Ishikawa (cell line): ENCODE results near the gene EXOC1L.

Experiments used
- CEBPB ChIP-seq: IDR thresholded peaks from 2 replicates; pipeline ENCODE4 v1.6.1; 2012
- CREB1 ChIP-seq: IDR thresholded peaks from 2 replicates; pipeline ENCODE4 v1.6.1; 2012; ENCODE audit warnings: low read depth
- EGR1 ChIP-seq: IDR thresholded peaks from 2 replicates; pipeline ENCODE4 v1.6.1; 2012
- EP300 ChIP-seq: IDR thresholded peaks from 2 replicates; pipeline ENCODE4 v1.6.1; 2012; ENCODE audit warnings: borderline replicate concordance
- FOXM1 ChIP-seq: IDR thresholded peaks from 2 replicates; pipeline ENCODE4 v1.6.1; 2012; ENCODE audit warnings: low read depth, borderline replicate concordance
- NFIC ChIP-seq: IDR thresholded peaks from 2 replicates; pipeline ENCODE4 v1.6.1; 2012
- RAD21 ChIP-seq: IDR thresholded peaks from 2 replicates; pipeline ENCODE4 v1.6.1; 2012; ENCODE audit warnings: low read depth
- TAF1 ChIP-seq: IDR thresholded peaks from 2 replicates; pipeline ENCODE4 v1.6.1; 2012; ENCODE audit warnings: low read depth, mild to moderate bottlenecking
- TCF12 ChIP-seq: IDR thresholded peaks from 2 replicates; pipeline ENCODE4 v1.6.1; 2012; ENCODE audit warnings: low read depth
- TEAD4 ChIP-seq: IDR thresholded peaks from 2 replicates; pipeline ENCODE4 v1.6.1; 2012
- USF1 ChIP-seq: IDR thresholded peaks from 2 replicates; pipeline ENCODE4 v1.6.1; 2012
- YY1 ChIP-seq: IDR thresholded peaks from 2 replicates; pipeline ENCODE4 v1.6.1; 2012; ENCODE audit warnings: low read depth
- ZBTB7A ChIP-seq: IDR thresholded peaks from 2 replicates; pipeline ENCODE4 v1.6.1; 2012; ENCODE audit warnings: low read depth
- TF ChIP-seq, protein P1 (sequence below): IDR thresholded peaks from 2 replicates; pipeline ENCODE4 v1.6.1; 2012
- TF ChIP-seq, protein P2 (sequence below): IDR thresholded peaks from 2 replicates; pipeline ENCODE4 v1.6.1; 2012; ENCODE audit warnings: low read depth, mild to moderate bottlenecking

The EXOC1L gene

GRCh38 chr4:55865228-55865806, 45.7 kb downstream of the EXOC1L start:
- no peak for TF ChIP-seq RAD21
- TF ChIP-seq, protein P1, sequence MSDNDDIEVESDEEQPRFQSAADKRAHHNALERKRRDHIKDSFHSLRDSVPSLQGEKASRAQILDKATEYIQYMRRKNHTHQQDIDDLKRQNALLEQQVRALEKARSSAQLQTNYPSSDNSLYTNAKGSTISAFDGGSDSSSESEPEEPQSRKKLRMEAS, result no peak
- no peak for TF ChIP-seq USF1
- no peak for TF ChIP-seq ZBTB7A
- no peak for TF ChIP-seq TCF12
- TF ChIP-seq CREB1, result no peak
- no peak for TF ChIP-seq TEAD4
- TF ChIP-seq TAF1, result no peak
- TF ChIP-seq NFIC, result no peak
- TF ChIP-seq FOXM1, result no peak
- TF ChIP-seq CEBPB, result no peak
- TF ChIP-seq, protein P2, sequence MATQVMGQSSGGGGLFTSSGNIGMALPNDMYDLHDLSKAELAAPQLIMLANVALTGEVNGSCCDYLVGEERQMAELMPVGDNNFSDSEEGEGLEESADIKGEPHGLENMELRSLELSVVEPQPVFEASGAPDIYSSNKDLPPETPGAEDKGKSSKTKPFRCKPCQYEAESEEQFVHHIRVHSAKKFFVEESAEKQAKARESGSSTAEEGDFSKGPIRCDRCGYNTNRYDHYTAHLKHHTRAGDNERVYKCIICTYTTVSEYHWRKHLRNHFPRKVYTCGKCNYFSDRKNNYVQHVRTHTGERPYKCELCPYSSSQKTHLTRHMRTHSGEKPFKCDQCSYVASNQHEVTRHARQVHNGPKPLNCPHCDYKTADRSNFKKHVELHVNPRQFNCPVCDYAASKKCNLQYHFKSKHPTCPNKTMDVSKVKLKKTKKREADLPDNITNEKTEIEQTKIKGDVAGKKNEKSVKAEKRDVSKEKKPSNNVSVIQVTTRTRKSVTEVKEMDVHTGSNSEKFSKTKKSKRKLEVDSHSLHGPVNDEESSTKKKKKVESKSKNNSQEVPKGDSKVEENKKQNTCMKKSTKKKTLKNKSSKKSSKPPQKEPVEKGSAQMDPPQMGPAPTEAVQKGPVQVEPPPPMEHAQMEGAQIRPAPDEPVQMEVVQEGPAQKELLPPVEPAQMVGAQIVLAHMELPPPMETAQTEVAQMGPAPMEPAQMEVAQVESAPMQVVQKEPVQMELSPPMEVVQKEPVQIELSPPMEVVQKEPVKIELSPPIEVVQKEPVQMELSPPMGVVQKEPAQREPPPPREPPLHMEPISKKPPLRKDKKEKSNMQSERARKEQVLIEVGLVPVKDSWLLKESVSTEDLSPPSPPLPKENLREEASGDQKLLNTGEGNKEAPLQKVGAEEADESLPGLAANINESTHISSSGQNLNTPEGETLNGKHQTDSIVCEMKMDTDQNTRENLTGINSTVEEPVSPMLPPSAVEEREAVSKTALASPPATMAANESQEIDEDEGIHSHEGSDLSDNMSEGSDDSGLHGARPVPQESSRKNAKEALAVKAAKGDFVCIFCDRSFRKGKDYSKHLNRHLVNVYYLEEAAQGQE, result no peak
- TF ChIP-seq YY1, result no peak
- no peak for TF ChIP-seq EP300
- no peak for TF ChIP-seq EGR1

GRCh38 chr4:55866290-55866907, 46.8 kb downstream of the EXOC1L start:
- no peak for TF ChIP-seq TAF1
- TF ChIP-seq EP300, result no peak

GRCh38 chr4:55866973-55867574, 47.5 kb downstream of the EXOC1L start:
- TF ChIP-seq TCF12, result no peak
- TF ChIP-seq, protein P1, result no peak
- TF ChIP-seq EP300, result no peak
- TF ChIP-seq USF1, result no peak
- no peak for TF ChIP-seq FOXM1
- TF ChIP-seq RAD21, result peak; percentile 69
- TF ChIP-seq YY1, result no peak
- no peak for TF ChIP-seq ZBTB7A

DNA sequence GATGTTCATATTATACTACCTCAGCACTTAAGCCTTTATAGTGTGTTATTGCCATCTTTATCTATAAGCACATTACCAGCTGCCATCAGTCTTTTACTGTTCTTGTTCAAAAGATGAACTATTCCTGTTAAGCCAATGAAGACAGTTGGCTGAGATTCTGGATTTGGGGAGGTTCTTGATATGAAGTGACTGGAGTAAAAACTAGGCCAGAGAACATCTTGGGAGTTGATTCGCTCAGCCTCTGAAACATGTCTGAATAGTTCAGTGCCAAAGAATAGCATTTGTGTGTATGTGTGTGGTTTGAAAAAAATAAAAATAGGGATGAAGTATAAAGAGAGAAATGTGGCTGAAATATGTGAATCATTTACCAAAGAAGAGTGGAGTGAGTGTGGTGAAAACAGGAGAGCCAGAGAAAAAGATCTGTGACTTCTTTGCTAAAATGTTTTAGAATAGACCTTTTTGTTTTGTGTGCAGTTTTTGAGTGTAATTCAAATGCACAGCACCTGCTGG, 49.0 kb downstream of the EXOC1L start:
- TF ChIP-seq TCF12, result no peak
- TF ChIP-seq EP300, result no peak
- TF ChIP-seq FOXM1, result no peak
- TF ChIP-seq, protein P2, result no peak
- TF ChIP-seq EGR1, result no peak
- TF ChIP-seq TEAD4, result no peak
- TF ChIP-seq TAF1, result no peak
- no peak for TF ChIP-seq USF1
- TF ChIP-seq CREB1, result no peak
- TF ChIP-seq YY1, result no peak
- TF ChIP-seq, protein P1, result no peak
- no peak for TF ChIP-seq CEBPB
- TF ChIP-seq RAD21, result no peak
- TF ChIP-seq NFIC, result no peak

- TF ChIP-seq YY1 (no peak), USF1 (no peak), CEBPB (no peak), TAF1 (no peak), CREB1 (no peak), EP300 (no peak), NFIC (no peak), FOXM1 (no peak), TEAD4 (no peak), TCF12 (no peak)
- TF ChIP-seq, protein P2, result no peak
Observed at GRCh38 chr4:55871299-55871800, 51.8 kb downstream of the EXOC1L start.
